ENCODE data around the gene FOXI2.

The FOXI2 gene

GRCh38 chr10:127720142-127720541 lies 16.8 kb upstream of the FOXI2 start:
- no peak overlapping the region for H3K4me3 ChIP-seq (ENCODE audit: insufficient read depth, low read depth, low read length)
- WGBS, 2 experiments, result 71 to 72% methylated on average over 4 of the region's 4 CpGs
- no peak overlapping the region for H3K27ac ChIP-seq (ENCODE audit: insufficient read depth, low read depth, low read length, poor library complexity, severe bottlenecking)
- H3K36me3 ChIP-seq (ENCODE audit: control insufficient read depth, insufficient read depth, low read length), result no peaks in the 10 kb centered on the region
- no peaks in the 10 kb centered on the region for H3K4me1 ChIP-seq (ENCODE audit: control insufficient read depth, insufficient read depth, low read length)
- H3K27me3 ChIP-seq (ENCODE audit: control insufficient read depth, insufficient read depth, low read length, poor library complexity, severe bottlenecking), result no peaks in the 10 kb centered on the region
- H3K9me3 ChIP-seq (ENCODE audit: control insufficient read depth, low read length), result no peaks in the 10 kb centered on the region

- Histone ChIP-seq H3K27me3 (ENCODE audit: control insufficient read depth, insufficient read depth, low read length, poor library complexity, severe bottlenecking) (no peaks in the 10 kb centered on the region), H3K36me3 (ENCODE audit: control insufficient read depth, insufficient read depth, low read length) (no peaks in the 10 kb centered on the region), H3K9me3 (ENCODE audit: control insufficient read depth, low read length) (no peaks in the 10 kb centered on the region), H3K27ac (ENCODE audit: insufficient read depth, low read depth, low read length, poor library complexity, severe bottlenecking) (no peak overlapping the region), H3K4me3 (ENCODE audit: insufficient read depth, low read depth, low read length) (no peak overlapping the region), H3K4me1 (ENCODE audit: control insufficient read depth, insufficient read depth, low read length) (no peaks in the 10 kb centered on the region)
- WGBS, 2 experiments, result 71 to 78% methylated on average over 3 of the region's 3 CpGs
Observed at GRCh38 chr10:127720903-127721302, 16.1 kb upstream of the FOXI2 start.

- Histone ChIP-seq H3K27me3 (ENCODE audit: control insufficient read depth, insufficient read depth, low read length, poor library complexity, severe bottlenecking) (peaks cover 78% of the 10 kb centered on the region), H3K4me1 (ENCODE audit: control insufficient read depth, insufficient read depth, low read length) (peaks cover 21% of the 10 kb centered on the region), H3K27ac (ENCODE audit: insufficient read depth, low read depth, low read length, poor library complexity, severe bottlenecking) (no peak overlapping the region), H3K9me3 (ENCODE audit: control insufficient read depth, low read length) (no peaks in the 10 kb centered on the region), H3K36me3 (ENCODE audit: control insufficient read depth, insufficient read depth, low read length) (no peaks in the 10 kb centered on the region), H3K4me3 (ENCODE audit: insufficient read depth, low read depth, low read length) (no peak overlapping the region)
- WGBS, 2 experiments, result 38 to 42% methylated on average over 11 of the region's 11 CpGs
Observed at GRCh38 chr10:127734753-127735152, 2.2 kb upstream of the FOXI2 start.

- Histone ChIP-seq H3K4me1 (ENCODE audit: control insufficient read depth, insufficient read depth, low read length) (peaks cover 21% of the 10 kb centered on the region), H3K4me3 (ENCODE audit: insufficient read depth, low read depth, low read length) (no peak overlapping the region), H3K36me3 (ENCODE audit: control insufficient read depth, insufficient read depth, low read length) (no peaks in the 10 kb centered on the region), H3K9me3 (ENCODE audit: control insufficient read depth, low read length) (no peaks in the 10 kb centered on the region), H3K27ac (ENCODE audit: insufficient read depth, low read depth, low read length, poor library complexity, severe bottlenecking) (no peak overlapping the region), H3K27me3 (ENCODE audit: control insufficient read depth, insufficient read depth, low read length, poor library complexity, severe bottlenecking) (peaks cover 82% of the 10 kb centered on the region)
- 18 to 23% methylated on average over 13 of the region's 13 CpGs for WGBS, 2 experiments
Observed at GRCh38 chr10:127735156-127735555, 1.8 kb upstream of the FOXI2 start.

- no peaks in the 10 kb centered on the region for H3K36me3 ChIP-seq (ENCODE audit: control insufficient read depth, insufficient read depth, low read length)
- H3K4me3 ChIP-seq (ENCODE audit: insufficient read depth, low read depth, low read length), result peak overlapping the region; percentile 32
- peaks cover 83% of the 10 kb centered on the region for H3K27me3 ChIP-seq (ENCODE audit: control insufficient read depth, insufficient read depth, low read length, poor library complexity, severe bottlenecking)
- H3K9me3 ChIP-seq (ENCODE audit: control insufficient read depth, low read length), result no peaks in the 10 kb centered on the region
- H3K27ac ChIP-seq (ENCODE audit: insufficient read depth, low read depth, low read length, poor library complexity, severe bottlenecking), result no peak overlapping the region
- H3K4me1 ChIP-seq (ENCODE audit: control insufficient read depth, insufficient read depth, low read length), result peaks cover 21% of the 10 kb centered on the region
- 2% methylated on average over 24 of the region's 24 CpGs for WGBS, 2 experiments
Observed at GRCh38 chr10:127735723-127736221, 1.2 kb upstream of the FOXI2 start.

GRCh38 chr10:127736222-127736914 lies 617 bp upstream of the FOXI2 start:
- peak overlapping the region; percentile 32 for H3K4me3 ChIP-seq (ENCODE audit: insufficient read depth, low read depth, low read length)
- no peaks in the 10 kb centered on the region for H3K36me3 ChIP-seq (ENCODE audit: control insufficient read depth, insufficient read depth, low read length)

GRCh38 chr10:127737563-127738511 lies 852 bp downstream of the FOXI2 start:
- H3K9me3 ChIP-seq (ENCODE audit: control insufficient read depth, low read length), result no peaks in the 10 kb centered on the region
- 10 to 11% methylated on average over 59 of the region's 59 CpGs for WGBS, 2 experiments
- peak overlapping the region; percentile 32 for H3K4me3 ChIP-seq (ENCODE audit: insufficient read depth, low read depth, low read length)
- no peaks in the 10 kb centered on the region for H3K36me3 ChIP-seq (ENCODE audit: control insufficient read depth, insufficient read depth, low read length)
- peaks cover 21% of the 10 kb centered on the region for H3K4me1 ChIP-seq (ENCODE audit: control insufficient read depth, insufficient read depth, low read length)
- H3K27me3 ChIP-seq (ENCODE audit: control insufficient read depth, insufficient read depth, low read length, poor library complexity, severe bottlenecking), result peaks cover 74% of the 10 kb centered on the region
- H3K27ac ChIP-seq (ENCODE audit: insufficient read depth, low read depth, low read length, poor library complexity, severe bottlenecking), result no peak overlapping the region

More at GRCh38 chr10:127736222-127736914, 617 bp upstream of the FOXI2 start:
- Histone ChIP-seq H3K27ac (ENCODE audit: insufficient read depth, low read depth, low read length, poor library complexity, severe bottlenecking) (no peak overlapping the region), H3K27me3 (ENCODE audit: control insufficient read depth, insufficient read depth, low read length, poor library complexity, severe bottlenecking) (peaks cover 83% of the 10 kb centered on the region), H3K4me1 (ENCODE audit: control insufficient read depth, insufficient read depth, low read length) (peaks cover 21% of the 10 kb centered on the region), H3K9me3 (ENCODE audit: control insufficient read depth, low read length) (no peaks in the 10 kb centered on the region)
- 1% methylated on average over 66 of the region's 66 CpGs for WGBS, 2 experiments

- WGBS, 2 experiments, result 43 to 44% methylated on average over 59 of the region's 59 CpGs
- Histone ChIP-seq H3K9me3 (ENCODE audit: control insufficient read depth, low read length) (no peaks in the 10 kb centered on the region), H3K4me1 (ENCODE audit: control insufficient read depth, insufficient read depth, low read length) (peaks cover 21% of the 10 kb centered on the region), H3K4me3 (ENCODE audit: insufficient read depth, low read depth, low read length) (no peak overlapping the region), H3K27ac (ENCODE audit: insufficient read depth, low read depth, low read length, poor library complexity, severe bottlenecking) (no peak overlapping the region), H3K36me3 (ENCODE audit: control insufficient read depth, insufficient read depth, low read length) (no peaks in the 10 kb centered on the region), H3K27me3 (ENCODE audit: control insufficient read depth, insufficient read depth, low read length, poor library complexity, severe bottlenecking) (peaks cover 65% of the 10 kb centered on the region)
Observed at GRCh38 chr10:127738512-127739424, 1.8 kb downstream of the FOXI2 start.

GRCh38 chr10:127739908-127740307 lies 2.9 kb downstream of the FOXI2 start:
- Histone ChIP-seq H3K27me3 (ENCODE audit: control insufficient read depth, insufficient read depth, low read length, poor library complexity, severe bottlenecking) (peaks cover 57% of the 10 kb centered on the region), H3K9me3 (ENCODE audit: control insufficient read depth, low read length) (no peaks in the 10 kb centered on the region), H3K36me3 (ENCODE audit: control insufficient read depth, insufficient read depth, low read length) (no peaks in the 10 kb centered on the region), H3K27ac (ENCODE audit: insufficient read depth, low read depth, low read length, poor library complexity, severe bottlenecking) (no peak overlapping the region), H3K4me3 (ENCODE audit: insufficient read depth, low read depth, low read length) (no peak overlapping the region), H3K4me1 (ENCODE audit: control insufficient read depth, insufficient read depth, low read length) (peaks cover 21% of the 10 kb centered on the region)
- 81 to 89% methylated on average over 1 of the region's 1 CpG for WGBS, 2 experiments
